Bronchial epithelial cell (primary cell): ENCODE data around the gene PID1. TPM values are rescaled to one million over a fixed set of nuclear protein-coding genes. Genes with fewer than 3 reads are reported as not detected.

Source experiments
- DNase-seq: peaks from one replicate; pipeline ENCODE4 v3.0.0-alpha.2; 2010; ENCODE audit warnings: low read depth
- FAIRE-seq: peaks from 2 replicates; lab custom pipeline; 2011; peaks lifted over from hg19 to GRCh38; lab: Jason Lieb, UNC
- H3K27me3 ChIP-seq: 2 replicates; pipeline ENCODE4 v1.5.1; 2011; ENCODE audit warnings: low read length; ENCODE audit not compliant: control insufficient read depth, insufficient read depth
- H3K36me3 ChIP-seq: 2 replicates; pipeline ENCODE4 v1.5.1; 2011; ENCODE audit warnings: low read length; ENCODE audit not compliant: control insufficient read depth, insufficient read depth
- H3K4me3 ChIP-seq: 2 replicates; pipeline ENCODE4 v1.5.1; 2011; ENCODE audit warnings: mild to moderate bottlenecking, low read depth, low read length, control low read depth
- total RNA-seq: library from RNA; depleted of rRNA; stranded (reverse); fragments of >200 nt; gene quantifications from 2 replicates; pipeline ENCODE4 v1.2.1, GENCODE V29; 2014
- TF ChIP-seq, protein P1 (sequence below): IDR thresholded peaks from 2 replicates; pipeline ENCODE4 v1.5.1; 2011; ENCODE audit warnings: mild to moderate bottlenecking, moderate library complexity, low read length, control low read depth, inconsistent platforms; ENCODE audit not compliant: insufficient read depth, severe bottlenecking

Gene PID1
- total RNA-seq, 1 donor from 2014 or later = 9.5 TPM

DNA sequence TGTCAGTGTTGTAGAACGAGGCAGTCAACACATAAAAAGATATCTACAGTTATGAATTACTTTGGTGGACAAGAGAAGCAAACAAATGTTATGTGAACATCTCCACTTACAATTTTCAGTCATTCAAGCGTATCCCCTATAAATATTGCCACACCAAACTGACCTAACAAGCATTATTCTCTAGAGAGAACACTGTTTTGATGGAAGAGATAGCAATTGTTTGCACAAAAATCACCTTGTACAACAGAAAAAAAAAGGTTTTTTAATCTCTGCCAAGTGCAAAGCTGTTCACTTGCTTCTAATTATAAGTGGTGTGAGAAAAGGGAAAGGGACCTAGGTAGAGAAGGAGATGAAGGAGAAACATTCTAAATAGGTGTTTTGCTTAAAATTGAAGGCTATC lies 33.8 kb downstream of the PID1 start:
- Histone ChIP-seq H3K27me3 (no peaks in the 10 kb centered on the region), H3K36me3 (no peaks in the 10 kb centered on the region), H3K4me3 (no peak overlapping the region)
- FAIRE-seq (no peak), DNase-seq (no peak)
- TF ChIP-seq, protein P1, sequence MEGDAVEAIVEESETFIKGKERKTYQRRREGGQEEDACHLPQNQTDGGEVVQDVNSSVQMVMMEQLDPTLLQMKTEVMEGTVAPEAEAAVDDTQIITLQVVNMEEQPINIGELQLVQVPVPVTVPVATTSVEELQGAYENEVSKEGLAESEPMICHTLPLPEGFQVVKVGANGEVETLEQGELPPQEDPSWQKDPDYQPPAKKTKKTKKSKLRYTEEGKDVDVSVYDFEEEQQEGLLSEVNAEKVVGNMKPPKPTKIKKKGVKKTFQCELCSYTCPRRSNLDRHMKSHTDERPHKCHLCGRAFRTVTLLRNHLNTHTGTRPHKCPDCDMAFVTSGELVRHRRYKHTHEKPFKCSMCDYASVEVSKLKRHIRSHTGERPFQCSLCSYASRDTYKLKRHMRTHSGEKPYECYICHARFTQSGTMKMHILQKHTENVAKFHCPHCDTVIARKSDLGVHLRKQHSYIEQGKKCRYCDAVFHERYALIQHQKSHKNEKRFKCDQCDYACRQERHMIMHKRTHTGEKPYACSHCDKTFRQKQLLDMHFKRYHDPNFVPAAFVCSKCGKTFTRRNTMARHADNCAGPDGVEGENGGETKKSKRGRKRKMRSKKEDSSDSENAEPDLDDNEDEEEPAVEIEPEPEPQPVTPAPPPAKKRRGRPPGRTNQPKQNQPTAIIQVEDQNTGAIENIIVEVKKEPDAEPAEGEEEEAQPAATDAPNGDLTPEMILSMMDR = no peak

DNA sequence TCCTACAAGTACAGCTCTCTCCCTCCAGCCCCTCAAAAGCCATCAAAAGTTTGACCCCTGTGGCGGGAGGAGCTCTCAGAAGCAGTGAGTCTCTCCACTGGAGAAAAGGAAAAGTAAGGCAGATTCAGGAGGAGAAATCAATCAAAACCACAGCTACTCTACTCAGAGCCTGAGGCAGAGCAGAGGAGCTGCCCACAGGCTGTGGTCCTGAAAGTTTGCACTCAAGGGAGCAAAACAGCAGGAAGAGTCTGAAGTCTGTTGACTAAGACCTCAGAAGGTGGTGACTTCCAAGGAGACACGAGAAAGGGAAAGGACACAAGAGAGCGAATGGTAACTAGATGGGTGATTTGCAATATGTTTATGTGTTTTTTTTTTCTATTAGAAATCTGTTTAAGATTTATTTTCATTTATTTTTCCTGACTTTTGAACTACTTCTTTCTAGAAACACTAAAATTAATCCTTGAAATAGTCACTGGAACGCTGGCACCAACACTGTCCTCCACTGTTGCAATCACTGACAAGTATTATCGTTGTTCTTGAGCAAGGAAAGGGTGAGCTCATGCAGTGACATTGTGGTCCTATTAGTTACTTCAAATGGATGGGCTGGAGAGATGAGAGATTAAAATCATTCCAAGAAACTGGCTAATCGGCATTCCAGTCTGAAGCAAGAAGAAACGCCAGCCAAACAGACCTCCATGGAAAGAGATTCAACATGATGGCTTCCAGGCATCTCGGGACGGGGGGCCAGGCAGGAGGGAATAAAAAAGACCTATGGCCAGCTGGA lies 35.8 kb downstream of the PID1 start:
- FAIRE-seq (no peak), DNase-seq (peak; percentile 8)
- H3K36me3 ChIP-seq = no peaks in the 10 kb centered on the region
- no peaks in the 10 kb centered on the region for H3K27me3 ChIP-seq
- TF ChIP-seq, protein P1 = no peak
- H3K4me3 ChIP-seq = no peak overlapping the region

GRCh38 chr2:229231885-229232284 lies 39.2 kb downstream of the PID1 start:
- no peak for DNase-seq
- Histone ChIP-seq H3K36me3 (no peaks in the 10 kb centered on the region), H3K4me3 (no peak overlapping the region), H3K27me3 (no peaks in the 10 kb centered on the region)
- FAIRE-seq = no peak
- TF ChIP-seq, protein P1 = no peak

GRCh38 chr2:229231328-229231868 lies 39.7 kb downstream of the PID1 start:
- Histone ChIP-seq H3K4me3 (no peak overlapping the region), H3K36me3 (no peaks in the 10 kb centered on the region), H3K27me3 (no peaks in the 10 kb centered on the region)
- DNase-seq (no peak), FAIRE-seq (no peak)
- TF ChIP-seq, protein P1 = no peak

GRCh38 chr2:229230911-229231310 lies 40.2 kb downstream of the PID1 start:
- TF ChIP-seq, protein P1 = no peak
- FAIRE-seq = no peak
- Histone ChIP-seq H3K4me3 (no peak overlapping the region), H3K27me3 (no peaks in the 10 kb centered on the region), H3K36me3 (no peaks in the 10 kb centered on the region)
- no peak for DNase-seq
